ENCODE data around the gene STYXL2.

The STYXL2 gene

GRCh38 chr1:167126317-167126716 is 32.4 kb downstream of the STYXL2 start:
- TF ChIP-seq ZNF565 (CRISPR knock-in tag; conservative IDR thresholded peaks at IDR 0.05; ENCODE audit: low read depth): no peak
- TF ChIP-seq ARNTL (CRISPR knock-in tag; IDR thresholded peaks at IDR 0.05; ENCODE audit: borderline replicate concordance, low read depth): no peak
- no peak for ATAC-seq

- ATAC-seq: no peak
- TF ChIP-seq RARB (CRISPR knock-in tag; IDR thresholded peaks at IDR 0.05) (no peak), ZNF70 (CRISPR knock-in tag; IDR thresholded peaks at IDR 0.05) (no peak), ZNF565 (CRISPR knock-in tag; conservative IDR thresholded peaks at IDR 0.05; ENCODE audit: low read depth) (no peak), SNAI2 (CRISPR knock-in tag; IDR thresholded peaks at IDR 0.05) (no peak), ISL1 (CRISPR knock-in tag; IDR thresholded peaks at IDR 0.05) (no peak), ZNF8 (CRISPR knock-in tag; IDR thresholded peaks at IDR 0.05) (no peak), BACH2 (CRISPR knock-in tag; IDR thresholded peaks at IDR 0.05; ENCODE audit: borderline replicate concordance) (no peak), PPARA (CRISPR knock-in tag; IDR thresholded peaks at IDR 0.05; ENCODE audit: borderline replicate concordance) (no peak), ARNTL (CRISPR knock-in tag; IDR thresholded peaks at IDR 0.05; ENCODE audit: borderline replicate concordance, low read depth) (no peak), CSRNP3 (CRISPR knock-in tag; IDR thresholded peaks at IDR 0.05) (no peak), ZFP30 (CRISPR knock-in tag; IDR thresholded peaks at IDR 0.05) (no peak), POU6F1 (CRISPR knock-in tag; IDR thresholded peaks at IDR 0.05; ENCODE audit: borderline replicate concordance, low read depth) (no peak), CREB5 (CRISPR knock-in tag; IDR thresholded peaks at IDR 0.05; ENCODE audit: low read depth) (no peak), GLIS3 (CRISPR knock-in tag; IDR thresholded peaks at IDR 0.05) (no peak), ZFP3 (CRISPR knock-in tag; IDR thresholded peaks at IDR 0.05) (no peak), TOX (CRISPR knock-in tag; IDR thresholded peaks at IDR 0.05; ENCODE audit: borderline replicate concordance) (no peak), ESRRG (CRISPR knock-in tag; IDR thresholded peaks at IDR 0.05) (no peak)
Measured at GRCh38 chr1:167126811-167127210, 32.9 kb downstream of the STYXL2 start.

- TF ChIP-seq ARNTL (CRISPR knock-in tag; IDR thresholded peaks at IDR 0.05; ENCODE audit: borderline replicate concordance, low read depth) (no peak), OSR1 (CRISPR knock-in tag; IDR thresholded peaks at IDR 0.05) (no peak), POU6F1 (CRISPR knock-in tag; IDR thresholded peaks at IDR 0.05; ENCODE audit: borderline replicate concordance, low read depth) (no peak), TCF4 (CRISPR knock-in tag; IDR thresholded peaks at IDR 0.05; ENCODE audit: borderline replicate concordance) (no peak), ZFP3 (CRISPR knock-in tag; IDR thresholded peaks at IDR 0.05) (no peak), ZNF70 (CRISPR knock-in tag; IDR thresholded peaks at IDR 0.05) (no peak), SNAI2 (CRISPR knock-in tag; IDR thresholded peaks at IDR 0.05) (no peak), ZC3H10 (CRISPR knock-in tag; IDR thresholded peaks at IDR 0.05) (no peak), ESRRG (CRISPR knock-in tag; IDR thresholded peaks at IDR 0.05) (no peak), PPARA (CRISPR knock-in tag; IDR thresholded peaks at IDR 0.05; ENCODE audit: borderline replicate concordance) (no peak), ZNF8 (CRISPR knock-in tag; IDR thresholded peaks at IDR 0.05) (no peak), ISL1 (CRISPR knock-in tag; IDR thresholded peaks at IDR 0.05) (no peak), RARB (CRISPR knock-in tag; IDR thresholded peaks at IDR 0.05) (no peak), TOX (CRISPR knock-in tag; IDR thresholded peaks at IDR 0.05; ENCODE audit: borderline replicate concordance) (no peak), PATZ1 (CRISPR knock-in tag; IDR thresholded peaks at IDR 0.05; ENCODE audit: borderline replicate concordance) (no peak), ZFP30 (CRISPR knock-in tag; IDR thresholded peaks at IDR 0.05) (no peak), BACH2 (CRISPR knock-in tag; IDR thresholded peaks at IDR 0.05; ENCODE audit: borderline replicate concordance) (no peak), CSRNP3 (CRISPR knock-in tag; IDR thresholded peaks at IDR 0.05) (no peak), ZNF565 (CRISPR knock-in tag; conservative IDR thresholded peaks at IDR 0.05; ENCODE audit: low read depth) (no peak), CREB5 (CRISPR knock-in tag; IDR thresholded peaks at IDR 0.05; ENCODE audit: low read depth) (no peak)
- no peak for ATAC-seq
Measured at GRCh38 chr1:167127236-167127635, 33.4 kb downstream of the STYXL2 start.
